ENCODE data around the gene TM4SF18. TPM values are rescaled to one million over a fixed set of nuclear protein-coding genes. Genes with fewer than 3 reads are reported as not detected.
A peak's percentile ranks its signal among the peaks of the same experiment; 100 is the strongest.

Gene TM4SF18
- total RNA-seq, 4 donors from 2014 or later = 1.8 to 7.9 (median 3.4) TPM

DNA sequence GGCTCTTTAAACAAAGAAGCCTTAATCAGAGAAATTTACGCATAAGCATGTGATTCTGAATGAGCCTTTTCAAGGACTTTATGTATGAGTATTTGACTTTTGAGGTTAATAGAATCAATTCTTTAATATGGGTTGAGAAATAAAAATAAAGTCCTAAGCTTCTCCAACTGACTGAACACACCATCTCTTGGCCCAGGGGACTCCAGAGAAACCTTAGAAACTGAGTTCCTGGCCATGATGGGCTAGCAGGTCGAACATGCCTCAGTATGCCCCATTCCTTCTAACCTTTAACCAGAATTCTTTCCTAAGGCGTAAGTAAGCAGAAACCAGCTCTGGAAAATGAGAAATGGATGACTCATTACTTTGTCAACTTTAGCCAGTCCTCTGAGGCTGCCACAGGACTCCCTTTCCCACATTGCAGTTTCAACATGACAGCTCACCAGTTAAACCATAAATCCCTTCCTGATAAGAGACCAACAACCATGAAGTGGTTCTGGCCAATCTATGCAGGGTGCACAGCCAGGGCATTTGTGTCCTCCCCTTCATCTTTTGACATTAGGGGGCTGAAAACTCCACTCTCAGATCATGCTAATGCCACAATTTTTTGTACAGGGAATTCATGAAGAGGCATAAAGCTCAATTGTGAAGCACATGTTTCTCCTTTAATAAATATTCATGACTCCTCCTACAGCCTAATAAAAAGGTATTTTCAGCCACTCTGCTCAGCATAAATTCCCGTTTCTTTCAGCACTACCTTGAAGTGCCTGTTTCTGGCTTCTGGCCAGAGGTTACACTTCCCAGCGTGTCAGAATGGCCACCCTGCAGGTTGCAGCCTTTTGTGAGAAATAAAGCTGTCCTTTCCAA, 33.3 kb downstream of the TM4SF18 start:
- Histone ChIP-seq H3K4me3 (no peak overlapping the region), H3K4me1 (peaks cover 16% of the 10 kb centered on the region), H3K36me3 (no peaks in the 10 kb centered on the region), H3K27ac (peak overlapping the region; percentile 75), H3K27me3 (no peaks in the 10 kb centered on the region), H3K9me3 (no peaks in the 10 kb centered on the region)
- DNase-seq (ENCODE audit: low spot score in 2 of 2) = no peak
- TF ChIP-seq, protein P1, sequence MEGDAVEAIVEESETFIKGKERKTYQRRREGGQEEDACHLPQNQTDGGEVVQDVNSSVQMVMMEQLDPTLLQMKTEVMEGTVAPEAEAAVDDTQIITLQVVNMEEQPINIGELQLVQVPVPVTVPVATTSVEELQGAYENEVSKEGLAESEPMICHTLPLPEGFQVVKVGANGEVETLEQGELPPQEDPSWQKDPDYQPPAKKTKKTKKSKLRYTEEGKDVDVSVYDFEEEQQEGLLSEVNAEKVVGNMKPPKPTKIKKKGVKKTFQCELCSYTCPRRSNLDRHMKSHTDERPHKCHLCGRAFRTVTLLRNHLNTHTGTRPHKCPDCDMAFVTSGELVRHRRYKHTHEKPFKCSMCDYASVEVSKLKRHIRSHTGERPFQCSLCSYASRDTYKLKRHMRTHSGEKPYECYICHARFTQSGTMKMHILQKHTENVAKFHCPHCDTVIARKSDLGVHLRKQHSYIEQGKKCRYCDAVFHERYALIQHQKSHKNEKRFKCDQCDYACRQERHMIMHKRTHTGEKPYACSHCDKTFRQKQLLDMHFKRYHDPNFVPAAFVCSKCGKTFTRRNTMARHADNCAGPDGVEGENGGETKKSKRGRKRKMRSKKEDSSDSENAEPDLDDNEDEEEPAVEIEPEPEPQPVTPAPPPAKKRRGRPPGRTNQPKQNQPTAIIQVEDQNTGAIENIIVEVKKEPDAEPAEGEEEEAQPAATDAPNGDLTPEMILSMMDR (IDR thresholded peaks at IDR 0.05) = no peak
- TF ChIP-seq POLR2AphosphoS5 (IDR thresholded peaks at IDR 0.05) (no peak), POLR2A (IDR thresholded peaks at IDR 0.05) (no peak), EP300 (IDR thresholded peaks at IDR 0.05) (no peak)
- 18% methylated on average over 5 of the region's 5 CpGs for WGBS

DNA sequence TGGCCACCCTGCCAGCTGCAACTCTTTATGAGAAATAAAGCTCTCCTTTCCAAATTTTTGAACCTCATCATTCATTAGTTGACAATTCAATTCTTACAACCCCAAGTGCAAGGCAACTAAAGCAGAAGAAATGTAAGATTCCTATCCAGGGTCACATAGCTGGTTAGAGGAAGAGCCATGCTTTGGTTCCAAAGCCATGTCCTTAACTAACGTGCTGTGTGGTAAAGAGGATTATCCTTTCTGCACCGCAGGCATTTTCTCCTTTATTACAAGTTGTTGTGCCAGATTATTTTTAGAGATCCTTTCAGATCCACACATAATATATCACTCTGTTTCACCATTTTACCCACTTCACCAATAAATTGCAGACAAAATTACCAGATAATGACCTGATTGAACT, 36.5 kb downstream of the TM4SF18 start:
- H3K4me3 ChIP-seq = no peak overlapping the region
- WGBS = 80% methylated on average over 2 of the region's 2 CpGs
- peaks cover 16% of the 10 kb centered on the region for H3K4me1 ChIP-seq
- H3K36me3 ChIP-seq = no peaks in the 10 kb centered on the region
- TF ChIP-seq EP300 (IDR thresholded peaks at IDR 0.05) (no peak), POLR2AphosphoS5 (IDR thresholded peaks at IDR 0.05) (no peak), POLR2A (IDR thresholded peaks at IDR 0.05) (no peak)
- TF ChIP-seq, protein P1 (IDR thresholded peaks at IDR 0.05) = no peak
- H3K27ac ChIP-seq = no peak overlapping the region
- no peaks in the 10 kb centered on the region for H3K9me3 ChIP-seq
- H3K27me3 ChIP-seq = no peaks in the 10 kb centered on the region
- DNase-seq (ENCODE audit: low spot score in 2 of 2) = no peak

DNA sequence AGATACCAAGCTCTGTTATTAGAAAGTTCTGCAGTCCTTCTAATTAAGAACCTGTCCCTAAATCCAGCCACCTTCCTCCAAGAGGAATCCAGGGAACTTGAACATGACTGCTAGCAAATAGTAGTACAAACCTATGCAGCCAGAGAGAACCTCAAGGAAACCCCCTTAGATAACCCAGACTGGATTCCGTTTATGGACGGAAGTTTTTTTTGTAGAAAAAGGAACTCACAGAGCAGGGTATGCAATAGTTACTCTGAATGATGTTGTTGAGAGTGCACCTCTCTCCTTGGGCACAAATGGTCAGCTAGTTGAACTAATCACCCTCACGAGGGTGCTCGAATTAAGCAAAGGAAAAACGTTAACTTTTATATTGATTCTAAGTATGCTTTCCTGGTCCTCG, 40.8 kb downstream of the TM4SF18 start:
- Histone ChIP-seq H3K27ac (no peak overlapping the region), H3K4me3 (no peak overlapping the region), H3K9me3 (no peaks in the 10 kb centered on the region), H3K27me3 (no peaks in the 10 kb centered on the region), H3K4me1 (peaks cover under 1% of the 10 kb centered on the region), H3K36me3 (no peaks in the 10 kb centered on the region)
- 82% methylated on average over 6 of the region's 6 CpGs for WGBS
- TF ChIP-seq EP300 (IDR thresholded peaks at IDR 0.05) (no peak), POLR2AphosphoS5 (IDR thresholded peaks at IDR 0.05) (no peak), POLR2A (IDR thresholded peaks at IDR 0.05) (no peak)
- TF ChIP-seq, protein P1 (IDR thresholded peaks at IDR 0.05) = no peak
- no peak for DNase-seq (ENCODE audit: low spot score in 2 of 2)

DNA sequence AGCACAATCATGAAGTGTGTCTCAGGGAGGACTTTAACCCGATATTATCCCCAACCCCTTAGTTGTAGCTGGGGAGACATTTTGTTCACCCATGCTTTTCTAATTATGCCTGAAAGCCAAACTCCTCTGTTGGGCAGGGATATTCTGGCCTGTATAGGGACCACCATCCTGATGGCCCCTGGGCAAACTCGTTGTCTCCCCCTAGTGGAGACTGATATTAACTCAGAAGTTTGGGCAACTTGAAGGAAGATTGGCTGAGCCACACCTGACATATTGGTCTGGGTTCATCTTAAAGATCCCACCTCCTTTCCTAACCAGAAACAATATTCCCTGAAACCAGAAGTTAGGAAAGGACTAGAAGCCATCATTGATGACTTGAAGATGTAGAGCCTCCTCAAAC, 42.3 kb downstream of the TM4SF18 start:
- Histone ChIP-seq H3K27me3 (no peaks in the 10 kb centered on the region), H3K4me1 (no peaks in the 10 kb centered on the region), H3K27ac (no peak overlapping the region), H3K4me3 (no peak overlapping the region), H3K9me3 (no peaks in the 10 kb centered on the region), H3K36me3 (no peaks in the 10 kb centered on the region)
- no peak for DNase-seq (ENCODE audit: low spot score in 2 of 2)
- 65% methylated on average over 2 of the region's 2 CpGs for WGBS
- TF ChIP-seq, protein P1 (IDR thresholded peaks at IDR 0.05) = no peak

DNA sequence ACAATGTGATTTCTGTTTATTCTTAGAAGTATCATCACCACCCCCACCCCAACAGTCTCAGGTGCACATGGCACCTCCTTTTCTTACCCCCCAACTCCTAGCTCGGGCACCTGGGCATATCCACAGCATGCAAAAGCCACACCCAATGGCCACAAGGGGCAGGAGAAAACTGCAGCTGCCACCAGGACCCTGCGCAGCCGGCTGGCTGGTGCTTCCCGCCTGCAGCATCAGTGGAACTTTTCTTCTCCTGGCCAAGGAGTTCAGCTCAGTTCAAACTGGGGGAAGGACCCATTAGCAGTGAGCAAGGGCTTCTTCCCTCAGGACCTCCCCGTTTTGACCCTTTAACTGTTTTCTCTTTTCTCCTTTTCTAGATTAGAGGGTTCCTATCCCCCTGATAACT, 44.8 kb downstream of the TM4SF18 start:
- no peak overlapping the region for H3K27ac ChIP-seq
- H3K27me3 ChIP-seq = no peaks in the 10 kb centered on the region
- no peaks in the 10 kb centered on the region for H3K9me3 ChIP-seq
- DNase-seq (ENCODE audit: low spot score in 2 of 2) = no peak
- no peak overlapping the region for H3K4me3 ChIP-seq
- 79% methylated on average over 5 of the region's 5 CpGs for WGBS
- no peaks in the 10 kb centered on the region for H3K4me1 ChIP-seq
- H3K36me3 ChIP-seq = no peaks in the 10 kb centered on the region
- TF ChIP-seq POLR2A (IDR thresholded peaks at IDR 0.05) (no peak), POLR2AphosphoS5 (IDR thresholded peaks at IDR 0.05) (no peak), EP300 (IDR thresholded peaks at IDR 0.05) (no peak)
- TF ChIP-seq, protein P1 (IDR thresholded peaks at IDR 0.05) = no peak
